Esophagus muscularis mucosa (tissue), 3 donors: ENCODE measurements around the gene P2RY2.

Source experiments
- POLR2A ChIP-seq: fragments of 450-650 bp; IDR thresholded peaks from one replicate; pipeline ENCODE4 v1.6.1; 2017; ENCODE audit warnings: antibody characterized with exemption, moderate library complexity, mild to moderate bottlenecking, low read depth
- TF ChIP-seq, protein P1 (sequence below), 3 experiments: fragments of 200-600 bp in 2 of 3; fragments of 450-650 bp in 1 of 3; sonication (generic) in 2 of 3; IDR thresholded peaks; one replicate each; pipeline ENCODE4 v1.5.1; 2017 to 2019; ENCODE audit warnings: antibody characterized with exemption in 3 of 3, mild to moderate bottlenecking in 2 of 3, moderate library complexity in 1 of 3

- no peak for TF ChIP-seq POLR2A
- TF ChIP-seq, protein P1, sequence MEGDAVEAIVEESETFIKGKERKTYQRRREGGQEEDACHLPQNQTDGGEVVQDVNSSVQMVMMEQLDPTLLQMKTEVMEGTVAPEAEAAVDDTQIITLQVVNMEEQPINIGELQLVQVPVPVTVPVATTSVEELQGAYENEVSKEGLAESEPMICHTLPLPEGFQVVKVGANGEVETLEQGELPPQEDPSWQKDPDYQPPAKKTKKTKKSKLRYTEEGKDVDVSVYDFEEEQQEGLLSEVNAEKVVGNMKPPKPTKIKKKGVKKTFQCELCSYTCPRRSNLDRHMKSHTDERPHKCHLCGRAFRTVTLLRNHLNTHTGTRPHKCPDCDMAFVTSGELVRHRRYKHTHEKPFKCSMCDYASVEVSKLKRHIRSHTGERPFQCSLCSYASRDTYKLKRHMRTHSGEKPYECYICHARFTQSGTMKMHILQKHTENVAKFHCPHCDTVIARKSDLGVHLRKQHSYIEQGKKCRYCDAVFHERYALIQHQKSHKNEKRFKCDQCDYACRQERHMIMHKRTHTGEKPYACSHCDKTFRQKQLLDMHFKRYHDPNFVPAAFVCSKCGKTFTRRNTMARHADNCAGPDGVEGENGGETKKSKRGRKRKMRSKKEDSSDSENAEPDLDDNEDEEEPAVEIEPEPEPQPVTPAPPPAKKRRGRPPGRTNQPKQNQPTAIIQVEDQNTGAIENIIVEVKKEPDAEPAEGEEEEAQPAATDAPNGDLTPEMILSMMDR (IDR thresholded peaks at IDR 0.05), result no peak
These were observed 18.6 kb upstream of the P2RY2 start for GRCh38 chr11:73199446-73199845.
